ENCODE results near the gene RIC8B. TPM values are rescaled to one million over a fixed set of nuclear protein-coding genes. Genes with fewer than 3 reads are reported as not detected.
A peak's percentile ranks its signal among the peaks of the same experiment; 100 is the strongest.

Gene RIC8B
- total RNA-seq, 1 experiment from 2014 or later, result 29.0 TPM

DNA sequence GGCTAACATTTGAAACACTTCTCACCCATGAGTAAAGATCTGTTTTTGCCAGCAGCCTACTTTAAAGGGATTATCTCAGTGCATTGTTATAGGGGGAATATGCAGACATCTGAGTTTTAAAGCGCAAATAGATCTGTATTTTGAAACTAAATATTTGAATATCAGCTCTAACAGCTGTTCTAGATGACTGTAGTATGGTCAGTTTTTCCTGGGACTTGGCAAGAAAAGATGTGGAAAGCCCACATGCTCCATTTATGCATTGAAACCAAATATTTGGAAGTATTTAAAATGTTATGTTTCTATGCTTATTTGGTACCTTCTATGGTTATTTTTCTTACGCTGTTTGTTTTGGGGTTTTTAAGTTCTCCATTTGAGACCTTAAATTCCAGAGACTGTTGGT lies 41.7 kb downstream of the RIC8B start:
- Histone ChIP-seq H3K9me3 (ENCODE audit: control insufficient read depth, low read depth, low read length) (no peaks in the 10 kb centered on the region), H3K18ac (ENCODE audit: insufficient read length, low read depth, low read length) (no peak overlapping the region), H3K27ac (ENCODE audit: insufficient read length, low read depth, low read length) (no peak overlapping the region), H2BK12ac (ENCODE audit: insufficient read length, low read depth, low read length) (no peak overlapping the region), H3K9ac (ENCODE audit: extremely low read depth, insufficient read length, low read length) (no peak overlapping the region), H2AFZ (ENCODE audit: low read length) (no peak overlapping the region), H2BK120ac (ENCODE audit: low read depth, low read length, poor library complexity, severe bottlenecking) (no peak overlapping the region), H2BK20ac (ENCODE audit: low read depth, low read length, poor library complexity, severe bottlenecking) (no peak overlapping the region), H4K91ac (ENCODE audit: insufficient read length, low read depth, low read length) (no peak overlapping the region), H3K27me3 (ENCODE audit: insufficient read depth, low read length) (no peaks in the 10 kb centered on the region), H2AK5ac (ENCODE audit: insufficient read length, low read length) (no peak overlapping the region), H3K4ac (ENCODE audit: low read depth, low read length) (no peak overlapping the region), H3K23ac (ENCODE audit: insufficient read length, low read depth, low read length) (no peak overlapping the region), H3K79me2 (ENCODE audit: insufficient read depth, low read length) (no peaks in the 10 kb centered on the region), H3K4me2 (ENCODE audit: insufficient read depth, insufficient read length, low read length) (no peak overlapping the region), H3K56ac (ENCODE audit: insufficient read length, low read depth, low read length) (no peak overlapping the region), H2BK15ac (ENCODE audit: low read depth, low read length) (no peak overlapping the region), H3K23me2 (ENCODE audit: insufficient read length, low read depth, low read length, poor library complexity, severe bottlenecking) (no peaks in the 10 kb centered on the region), H4K20me1 (ENCODE audit: control insufficient read depth, insufficient read depth, insufficient read length) (no peaks in the 10 kb centered on the region), H3K79me1 (ENCODE audit: insufficient read depth, low read depth, low read length, poor library complexity, severe bottlenecking) (peaks cover 3% of the 10 kb centered on the region), H2BK5ac (ENCODE audit: insufficient read length, low read length) (no peak overlapping the region), H4K5ac (ENCODE audit: insufficient read length, low read depth, low read length) (no peak overlapping the region), H4K8ac (replicated peaks; ENCODE audit: insufficient read length, low read depth, low read length) (no peak overlapping the region), H3K14ac (ENCODE audit: insufficient read depth, low read length) (no peak overlapping the region), H3T11ph (ENCODE audit: low read length) (no peak overlapping the region), H3K4me1 (ENCODE audit: insufficient read depth, low read length) (no peaks in the 10 kb centered on the region)
- no peaks in the 10 kb centered on the region for H3K27me3 Mint-ChIP-seq (ENCODE audit: low read depth)
- peaks cover 0 to 27% (median 26%) of the 10 kb centered on the region in 3 experiments; a peak in 6 of 7 replicates for H3K36me3 Mint-ChIP-seq (ENCODE audit: insufficient read depth in 1 of 3, low read depth in 3 of 3)
- DNase-seq, result no peak
- H3K9me3 Mint-ChIP-seq, result no peaks in the 10 kb centered on the region
- H3K27ac Mint-ChIP-seq, result peak overlapping the region; percentile 0 to 81 (median 23); a peak in 4 of 7 replicates
- H3K4me1 Mint-ChIP-seq, result peaks cover 29 to 30% of the 10 kb centered on the region in 2 experiments
- TF ChIP-seq, protein P1, sequence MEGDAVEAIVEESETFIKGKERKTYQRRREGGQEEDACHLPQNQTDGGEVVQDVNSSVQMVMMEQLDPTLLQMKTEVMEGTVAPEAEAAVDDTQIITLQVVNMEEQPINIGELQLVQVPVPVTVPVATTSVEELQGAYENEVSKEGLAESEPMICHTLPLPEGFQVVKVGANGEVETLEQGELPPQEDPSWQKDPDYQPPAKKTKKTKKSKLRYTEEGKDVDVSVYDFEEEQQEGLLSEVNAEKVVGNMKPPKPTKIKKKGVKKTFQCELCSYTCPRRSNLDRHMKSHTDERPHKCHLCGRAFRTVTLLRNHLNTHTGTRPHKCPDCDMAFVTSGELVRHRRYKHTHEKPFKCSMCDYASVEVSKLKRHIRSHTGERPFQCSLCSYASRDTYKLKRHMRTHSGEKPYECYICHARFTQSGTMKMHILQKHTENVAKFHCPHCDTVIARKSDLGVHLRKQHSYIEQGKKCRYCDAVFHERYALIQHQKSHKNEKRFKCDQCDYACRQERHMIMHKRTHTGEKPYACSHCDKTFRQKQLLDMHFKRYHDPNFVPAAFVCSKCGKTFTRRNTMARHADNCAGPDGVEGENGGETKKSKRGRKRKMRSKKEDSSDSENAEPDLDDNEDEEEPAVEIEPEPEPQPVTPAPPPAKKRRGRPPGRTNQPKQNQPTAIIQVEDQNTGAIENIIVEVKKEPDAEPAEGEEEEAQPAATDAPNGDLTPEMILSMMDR (conservative IDR thresholded peaks at IDR 0.05), result no peak
- H3K4me3 Mint-ChIP-seq, result peak overlapping the region in 1 of 2 experiments; percentile 5; a peak in 1 of 5 replicates
- no CpG with 5 or more reads among the region's 2 CpGs for WGBS (ENCODE audit: extremely low coverage, insufficient read length, low lambda C conversion rate)

Measured in H9 (cell line).